DMS79 treated with DMSO at 0.1 percent for 48 hours (cell line): Measurements from ENCODE around the gene DEFB113.
A peak's percentile ranks its signal among the peaks of the same experiment; 100 is the strongest.
"Not testable (repeated sequence)": the region's sequence is repeated elsewhere in the genome, so short reads cannot be mapped to it uniquely, and the experiment has no call there.

Experiments
- DNase-seq: peaks from one replicate; lab custom pipeline; 2025; lab: John Stamatoyannopoulos, UW

DEFB113 gene, protein sequence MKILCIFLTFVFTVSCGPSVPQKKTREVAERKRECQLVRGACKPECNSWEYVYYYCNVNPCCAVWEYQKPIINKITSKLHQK

DNA sequence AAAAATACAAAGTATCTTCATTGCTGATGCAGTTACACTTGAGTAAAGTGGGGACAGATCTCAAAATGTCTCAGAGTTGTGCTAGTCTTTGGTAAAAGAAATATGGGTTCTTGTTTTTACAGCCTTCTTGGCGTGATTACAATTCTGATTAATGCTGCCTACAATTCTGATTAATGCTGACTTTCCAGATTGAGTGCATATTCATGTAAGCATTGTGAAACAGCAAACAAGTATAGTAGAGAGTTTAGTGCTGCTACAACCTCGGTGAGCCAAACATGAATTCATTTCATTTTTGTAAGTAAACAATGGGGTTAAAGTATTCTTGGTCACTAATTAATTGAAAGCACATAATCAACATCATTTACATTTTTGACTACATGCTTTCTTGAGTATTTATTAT lies at the start of gene DEFB113:
TSS of gene DEFB113 (minus strand) at position 21 of the 400 bp plus-strand sequence. CDS start at position 21, 0 bp downstream.
- DNase-seq, result no peak

DNA sequence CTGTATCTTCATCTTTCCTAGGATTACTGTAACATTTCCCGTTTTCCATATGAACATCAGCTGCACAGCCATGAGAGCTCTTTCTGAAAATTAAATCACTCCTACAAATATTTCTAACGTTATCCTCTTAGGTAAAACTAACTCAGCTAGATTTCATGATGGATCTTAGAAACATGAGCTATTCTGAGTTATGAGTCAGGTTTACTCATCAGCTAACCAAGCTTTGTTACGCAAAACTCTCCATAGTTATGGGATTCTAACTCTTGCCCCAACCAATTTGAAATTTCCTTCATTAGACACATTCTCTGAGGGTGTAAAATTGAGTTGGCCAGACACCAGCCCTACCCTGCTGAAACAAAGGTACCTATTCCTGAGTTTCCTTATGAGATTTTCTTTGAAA lies 38.4 kb upstream of the DEFB113 start:
- DNase-seq, result no peak

DNA sequence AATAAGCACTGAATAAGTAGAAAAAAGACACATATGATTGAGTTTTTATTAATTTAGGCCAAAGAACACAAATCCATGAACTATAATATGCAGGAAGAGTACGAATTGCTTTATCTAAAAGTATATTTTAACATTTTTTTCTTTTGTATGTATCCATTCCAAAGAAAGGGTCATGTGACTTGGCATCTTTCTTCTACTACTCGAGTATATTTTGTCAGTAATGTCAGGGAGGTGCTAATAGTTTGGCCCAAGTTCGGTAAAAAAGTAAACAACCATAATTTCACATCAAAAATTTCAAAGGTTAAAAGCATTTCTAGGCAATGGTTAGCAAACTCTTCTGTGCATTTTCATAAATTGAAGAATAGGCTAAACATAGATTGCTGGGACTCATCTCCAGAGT lies 33.7 kb upstream of the DEFB113 start:
- DNase-seq, result no peak

DNA sequence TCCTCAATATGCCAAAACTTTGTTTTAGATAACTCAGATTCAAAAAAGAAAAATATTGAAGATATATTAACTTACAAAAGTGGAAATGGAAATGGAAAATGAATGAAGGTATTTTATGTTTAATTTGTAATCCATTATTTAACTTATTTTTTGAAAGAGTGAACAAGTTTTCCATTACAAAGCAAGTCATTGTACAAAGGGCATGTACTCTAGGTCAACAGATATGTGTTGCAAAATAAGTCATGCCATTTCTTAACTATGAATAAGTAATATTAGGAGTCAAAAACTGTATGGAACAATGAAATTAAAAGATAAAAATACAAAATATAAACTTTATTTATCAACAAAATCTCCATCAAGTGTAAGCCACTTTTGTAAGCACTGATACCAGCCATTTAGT lies 25.9 kb upstream of the DEFB113 start:
- no peak for DNase-seq

DNA sequence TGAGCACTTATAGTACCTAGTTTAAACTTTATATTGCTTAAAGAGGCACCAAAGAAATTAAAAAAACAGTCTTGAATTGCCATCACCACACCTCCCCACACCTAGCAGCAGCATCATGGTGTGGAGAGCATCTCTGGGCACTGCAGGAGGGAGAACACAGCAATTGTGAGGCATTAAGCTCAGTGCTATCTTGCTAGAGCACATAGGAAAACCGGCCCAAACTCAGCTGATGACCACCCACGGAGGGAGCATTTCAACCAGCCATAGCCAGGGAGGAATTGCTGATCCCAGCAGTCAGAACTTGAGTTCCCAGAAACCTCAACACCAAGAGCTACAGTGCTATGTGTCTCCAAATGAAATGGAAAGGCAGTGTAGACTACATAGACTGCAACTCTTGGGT lies 19.5 kb upstream of the DEFB113 start:
- no peak for DNase-seq

DNA sequence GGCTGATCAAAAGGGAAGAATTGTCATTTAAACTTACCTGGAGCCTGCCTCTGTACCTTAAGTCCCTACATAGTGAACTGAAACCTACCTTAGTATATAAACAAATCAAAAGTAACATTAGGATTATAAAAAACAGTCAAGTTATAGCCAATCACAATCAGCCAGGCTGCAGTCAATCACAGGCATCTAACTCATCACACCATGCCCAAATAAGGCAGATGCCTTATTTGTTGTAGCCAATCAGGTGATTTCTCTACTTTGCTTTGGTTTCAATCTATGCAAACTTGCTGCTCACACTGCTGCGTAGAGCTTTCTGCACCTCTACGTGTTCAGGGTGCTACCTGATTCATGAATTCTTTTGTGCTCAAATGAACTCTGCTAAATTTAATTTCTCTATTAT lies 18.3 kb upstream of the DEFB113 start:
- DNase-seq, result no peak

DNA sequence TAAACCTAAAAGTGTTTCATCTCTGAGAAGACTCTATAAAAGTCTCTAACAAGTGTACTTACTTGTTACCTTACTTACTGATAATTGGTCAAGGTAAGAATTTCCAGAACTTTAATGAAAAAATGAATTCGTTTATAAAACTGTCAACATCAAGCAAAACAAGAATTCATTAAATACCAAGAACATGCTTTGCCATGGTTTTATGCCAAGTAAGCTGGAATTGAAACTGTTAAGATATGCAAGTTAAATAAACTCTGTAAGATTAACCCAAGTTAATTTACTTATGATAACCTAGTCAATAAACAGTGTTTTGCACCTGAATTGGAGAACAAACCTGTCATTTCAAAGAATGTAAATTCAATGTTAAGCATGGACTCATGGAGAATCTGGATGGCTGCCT lies 17.1 kb upstream of the DEFB113 start:
- DNase-seq, result no peak

DNA sequence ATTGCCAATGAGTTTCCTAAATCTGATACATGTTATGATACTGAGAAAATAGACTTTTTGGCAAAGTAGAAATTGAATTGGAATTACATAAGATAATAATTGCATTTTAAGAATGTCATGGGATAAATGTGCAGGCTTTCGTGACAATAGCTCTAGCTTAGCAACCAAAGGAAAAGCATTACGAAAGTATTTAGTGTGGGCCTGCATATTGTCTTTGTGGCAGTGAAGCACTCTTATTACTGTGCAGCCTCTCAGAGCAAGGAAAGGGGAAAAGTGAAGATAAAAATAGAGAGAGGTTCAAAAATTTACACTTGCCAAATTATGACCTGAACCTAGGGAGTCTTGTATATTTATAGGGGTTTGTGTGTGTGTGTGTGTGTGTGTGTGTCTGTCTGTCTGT lies 12.6 kb upstream of the DEFB113 start:
- DNase-seq, result no peak

DNA sequence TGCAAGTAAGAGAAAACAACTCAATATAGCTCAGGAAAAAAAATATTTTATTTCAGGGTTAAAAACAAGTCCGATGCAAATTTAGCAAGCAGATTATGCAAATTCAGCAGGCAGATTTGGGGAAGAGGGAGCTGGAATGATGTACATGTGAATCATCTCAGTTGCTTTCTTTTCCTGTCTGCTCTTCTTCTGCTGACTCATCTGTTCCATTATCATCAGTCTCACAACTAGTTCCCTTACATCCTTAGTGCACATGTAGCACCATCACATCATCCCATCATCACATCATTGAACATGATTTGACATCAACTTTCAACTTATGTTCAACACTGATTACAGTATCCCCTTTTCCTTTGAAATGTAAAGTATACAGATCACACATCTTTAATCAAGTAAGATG lies 11.5 kb upstream of the DEFB113 start:
- no peak for DNase-seq

DNA sequence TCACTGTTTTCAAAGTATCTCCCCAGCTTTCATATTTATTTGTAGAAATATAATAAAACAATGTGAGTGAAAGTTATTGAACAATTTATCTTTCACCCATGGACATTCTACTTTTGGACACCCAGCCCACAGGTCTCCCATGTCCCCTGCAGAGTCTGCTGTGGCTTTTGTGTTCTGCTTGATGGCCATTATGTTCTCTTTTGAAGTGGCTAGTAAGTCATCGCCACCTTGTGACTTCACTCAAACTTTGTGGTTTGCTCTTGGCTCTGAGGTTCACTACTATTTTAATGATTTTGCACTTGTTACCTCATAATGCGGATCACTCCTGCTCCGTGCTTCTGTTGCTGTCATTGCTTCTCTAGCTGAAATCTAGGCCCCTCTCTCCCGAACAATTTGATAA lies 10.2 kb upstream of the DEFB113 start:
- no peak for DNase-seq

DNA sequence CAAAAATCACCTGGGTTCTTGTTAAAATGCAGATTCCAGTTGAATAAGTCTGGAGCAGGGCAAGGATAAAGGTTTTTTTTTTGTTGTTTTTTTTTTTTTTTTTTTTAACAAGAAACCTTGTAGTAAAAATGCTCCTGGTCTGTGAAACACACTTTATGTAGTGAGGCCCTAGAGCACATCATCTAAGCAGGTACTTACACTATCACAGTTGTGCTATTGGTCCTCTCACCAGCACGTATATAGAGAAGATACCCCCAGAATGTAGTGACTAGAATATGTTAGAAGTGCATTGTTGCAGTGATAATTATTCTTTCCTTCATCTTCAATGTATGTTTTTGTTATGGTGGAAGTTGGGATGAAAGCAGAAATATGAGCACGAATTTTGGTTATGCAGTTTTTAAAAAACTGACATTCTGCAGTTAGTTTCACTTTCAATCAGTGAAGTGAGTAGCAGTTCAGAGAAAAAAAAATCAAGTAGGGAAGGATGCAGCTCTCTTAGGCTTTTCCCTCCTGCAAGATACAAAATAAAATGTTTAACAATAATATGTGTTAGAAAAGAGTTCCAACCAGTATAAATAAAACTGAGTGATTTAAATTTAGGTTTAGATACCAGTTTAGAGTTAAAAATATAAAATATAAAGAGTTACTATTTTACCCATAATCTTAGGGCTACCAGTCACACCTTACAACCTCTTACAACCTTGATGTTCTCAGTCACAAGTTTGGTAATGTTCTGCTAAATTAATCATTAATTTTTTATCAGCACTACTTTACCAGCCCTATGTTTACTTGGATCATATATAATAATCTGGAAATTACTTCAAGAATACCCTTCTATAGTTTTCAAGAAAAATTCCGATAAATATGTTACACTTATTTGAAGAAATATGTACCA lies 9.2 kb upstream of the DEFB113 start:
- peak; percentile 6 for DNase-seq

DNA sequence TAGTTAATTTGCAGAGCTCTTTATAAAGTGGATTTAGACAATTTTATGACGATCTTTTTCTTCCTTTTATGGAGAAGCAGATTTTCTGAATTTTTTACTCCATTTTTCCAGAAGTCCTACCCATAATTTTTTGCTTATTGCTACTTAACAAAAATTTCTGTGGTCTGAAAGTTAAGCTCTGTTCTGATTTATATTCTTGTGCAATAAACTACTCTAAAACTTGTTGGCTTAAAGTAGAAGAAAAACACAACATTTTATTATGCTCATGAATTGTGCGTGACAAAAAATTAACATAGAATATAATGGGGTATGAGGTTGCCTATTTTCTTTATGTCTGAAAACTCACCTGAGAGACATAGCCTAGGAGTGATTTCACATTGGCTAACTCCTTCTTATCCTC lies 2.6 kb downstream of the DEFB113 start:
- no peak for DNase-seq

DNA sequence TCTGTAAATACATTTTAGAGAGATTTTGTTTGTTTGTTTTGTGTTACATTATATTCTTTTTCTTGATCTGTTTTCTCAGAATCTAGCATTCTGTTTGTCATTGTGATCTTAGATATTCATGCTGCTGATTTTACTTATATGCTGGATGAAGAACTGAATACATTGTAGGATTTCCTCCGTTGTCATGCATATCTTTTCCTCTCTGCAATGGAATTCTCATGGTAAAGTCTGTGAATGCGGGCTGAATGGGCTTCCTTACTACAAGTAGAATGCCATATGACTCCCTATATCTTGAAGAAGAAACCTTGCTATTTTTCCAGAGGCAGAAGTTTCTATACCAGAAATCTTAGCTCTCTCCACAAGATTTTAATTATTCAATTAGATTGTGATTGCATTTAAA lies 3.1 kb downstream of the DEFB113 start:
- DNase-seq, result no peak

DNA sequence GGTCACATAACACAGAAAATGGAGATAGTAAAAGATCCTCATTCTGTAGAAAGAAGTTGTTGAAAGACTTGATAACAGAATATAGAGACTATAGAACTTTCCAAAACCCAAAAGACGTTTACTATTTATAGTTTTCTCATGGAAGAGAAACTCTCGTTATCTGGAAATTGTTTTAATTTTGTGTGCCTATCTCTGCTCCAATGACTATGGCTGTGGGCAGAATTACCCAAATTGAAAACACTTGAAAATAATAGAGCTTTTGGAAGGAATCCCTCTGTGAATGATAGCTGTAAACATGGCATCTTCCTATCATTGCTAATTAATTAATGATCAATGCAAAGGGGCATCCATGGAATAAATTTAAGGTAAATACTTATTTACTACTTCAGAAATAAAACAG lies 5.4 kb downstream of the DEFB113 start, which contains the start of gene DEFB114:
TSS of gene DEFB114 (minus strand) at position 101 of the 400 bp plus-strand sequence. CDS start at position 42, 59 bp downstream.
- no peak for DNase-seq

DNA sequence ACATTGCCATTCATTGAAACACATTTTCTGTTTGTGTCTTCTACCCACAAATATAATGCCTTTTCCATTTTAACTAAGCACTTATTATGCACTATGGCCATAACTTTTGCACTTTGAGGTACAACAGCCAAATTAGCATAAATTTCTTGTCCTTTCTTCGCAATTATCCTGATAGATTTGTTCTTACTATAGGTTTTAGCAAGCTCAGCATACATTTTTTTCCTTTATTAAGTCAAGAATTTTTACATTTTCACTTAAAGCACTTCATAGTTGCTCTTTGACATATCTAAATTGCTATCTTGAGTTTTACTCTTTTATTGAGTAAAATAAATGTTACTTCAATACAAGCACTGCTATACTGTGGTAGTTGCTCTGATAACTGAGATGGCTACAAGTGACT lies 11.2 kb downstream of the DEFB113 start:
- no peak for DNase-seq

DNA sequence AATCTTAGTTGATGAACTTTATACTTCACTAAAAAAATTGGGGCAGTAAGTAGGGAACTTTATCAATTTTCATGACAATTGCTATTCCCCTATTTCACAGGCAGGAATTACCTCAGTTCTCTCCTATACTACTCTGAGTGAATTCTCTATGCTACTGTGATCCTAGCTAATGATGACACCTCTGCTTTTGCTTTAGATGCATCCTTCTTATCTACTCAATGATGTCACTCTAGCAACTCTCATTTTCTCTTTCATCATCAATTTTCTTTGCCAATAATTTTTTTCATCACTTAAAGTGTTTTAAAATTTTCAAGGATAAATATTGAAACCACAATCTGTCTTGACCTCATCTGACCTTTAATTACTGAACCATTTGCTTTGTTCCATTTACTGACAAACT lies 13.6 kb downstream of the DEFB113 start:
- DNase-seq, result no peak

DNA sequence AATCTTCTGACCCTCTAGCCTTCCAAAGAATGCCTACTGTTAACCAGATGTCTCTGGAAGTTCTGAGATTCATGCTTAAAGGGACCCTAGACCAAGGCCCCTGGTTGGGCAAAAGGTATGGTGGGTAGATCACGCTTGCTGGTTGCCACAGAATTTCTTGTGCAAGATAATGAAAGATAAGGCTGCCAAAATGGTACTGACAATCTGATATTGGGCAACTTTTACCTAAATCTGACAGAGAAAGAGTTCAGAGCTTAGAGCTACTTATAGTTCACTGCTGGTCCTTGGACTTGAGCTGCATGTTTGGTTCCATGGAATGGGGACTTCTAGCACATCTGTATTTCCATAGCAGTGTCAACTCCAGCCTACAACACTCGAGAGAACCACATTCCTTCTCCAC lies 17.5 kb downstream of the DEFB113 start:
- DNase-seq, result no peak

DNA sequence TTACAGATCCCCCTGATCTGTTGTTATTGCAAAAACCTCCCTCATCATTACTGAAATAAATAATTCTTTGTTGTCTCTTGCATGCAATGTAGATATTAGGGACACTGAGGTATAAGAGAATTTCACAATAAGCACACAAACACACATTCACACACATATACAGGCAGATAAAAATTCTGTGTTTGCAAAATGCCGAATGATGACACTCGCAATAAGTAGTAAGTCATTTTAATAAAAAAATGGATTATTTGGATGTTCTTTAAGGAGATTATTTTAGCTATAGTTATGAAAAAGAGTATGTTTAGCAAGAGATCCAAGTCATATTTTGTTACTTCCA lies 19.0 kb downstream of the DEFB113 start:
- DNase-seq, result no peak

DNA sequence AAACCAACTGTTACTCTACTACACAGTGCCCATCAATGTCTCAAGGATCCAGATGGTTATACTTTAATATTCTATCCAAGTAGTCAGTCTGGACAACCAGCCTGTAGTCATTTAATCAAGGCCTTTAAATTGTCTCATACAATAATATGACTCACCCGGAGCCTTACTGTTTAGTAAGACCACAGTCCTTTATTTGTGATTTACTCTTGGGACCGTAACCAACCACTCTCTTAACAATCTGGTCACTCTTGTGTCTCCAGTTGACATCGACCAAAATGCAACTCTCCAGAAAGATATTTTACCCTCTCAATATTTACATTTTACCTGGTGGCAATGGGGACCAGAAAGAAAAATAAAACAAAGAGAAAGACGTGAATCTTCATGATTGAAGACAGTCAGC lies 20.4 kb downstream of the DEFB113 start:
- no peak for DNase-seq

DNA sequence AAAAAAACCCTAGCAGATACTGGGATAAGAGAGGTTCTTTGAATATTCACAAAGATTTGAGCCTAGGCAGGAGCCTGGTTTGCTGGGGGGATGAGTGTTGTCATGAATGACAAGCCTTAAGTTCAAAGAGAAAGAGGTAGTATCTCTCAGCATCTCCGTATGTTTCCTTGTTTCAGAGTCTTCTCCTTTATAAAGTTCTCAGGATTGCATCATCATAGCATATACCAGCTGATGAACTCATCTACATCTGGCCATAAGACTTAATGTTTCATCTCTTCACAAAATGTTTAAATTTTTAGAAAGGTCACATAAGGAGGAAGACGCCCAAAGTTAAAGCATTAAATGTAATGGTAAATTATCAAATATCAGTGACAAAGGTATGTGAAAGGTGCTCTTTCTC lies 22.6 kb downstream of the DEFB113 start:
- no peak for DNase-seq

DNA sequence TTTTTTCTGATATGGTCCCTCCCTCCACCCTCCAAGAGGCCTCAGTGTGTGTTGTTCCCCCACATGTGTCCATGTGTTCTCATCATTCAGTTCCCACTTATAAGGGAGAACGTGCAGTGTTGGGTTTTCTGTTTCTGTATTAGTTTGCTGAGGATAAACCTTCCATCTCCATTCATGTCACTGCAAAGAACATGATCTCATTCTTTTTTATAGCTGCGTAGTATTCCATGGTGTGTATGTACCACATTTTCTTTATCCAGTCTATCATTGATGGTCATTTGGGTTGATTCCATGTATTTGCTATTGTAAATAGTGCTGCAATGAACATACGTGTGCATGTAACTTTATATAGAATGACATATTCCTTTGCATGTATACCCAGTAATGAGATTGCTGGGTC lies 25.4 kb downstream of the DEFB113 start:
- DNase-seq, result not testable (repeated sequence)

DNA sequence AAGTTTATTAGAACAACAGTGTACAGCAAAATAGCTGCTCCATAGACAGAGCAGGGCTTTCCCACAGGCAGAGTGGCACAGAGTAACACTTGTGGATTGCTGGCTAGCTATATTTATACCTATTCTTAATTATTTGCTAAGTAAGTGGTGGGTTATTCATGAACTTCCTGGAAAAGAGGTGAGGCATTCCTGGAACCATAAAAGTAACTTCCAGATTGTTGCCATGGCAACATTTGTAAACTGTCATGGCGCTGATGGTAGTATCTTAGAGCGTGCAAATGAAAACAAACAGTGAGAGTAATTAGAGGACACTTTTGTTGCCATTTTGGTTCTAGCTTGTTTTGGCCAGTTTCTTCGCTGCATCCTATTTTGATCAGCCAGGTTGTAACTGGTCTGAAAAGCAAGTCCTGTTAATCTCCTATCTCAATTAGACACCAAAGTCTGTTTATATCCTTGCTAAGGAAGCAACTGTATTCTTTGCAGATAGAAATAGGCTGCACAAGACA lies 29.4 kb downstream of the DEFB113 start:
- DNase-seq, result no peak

DNA sequence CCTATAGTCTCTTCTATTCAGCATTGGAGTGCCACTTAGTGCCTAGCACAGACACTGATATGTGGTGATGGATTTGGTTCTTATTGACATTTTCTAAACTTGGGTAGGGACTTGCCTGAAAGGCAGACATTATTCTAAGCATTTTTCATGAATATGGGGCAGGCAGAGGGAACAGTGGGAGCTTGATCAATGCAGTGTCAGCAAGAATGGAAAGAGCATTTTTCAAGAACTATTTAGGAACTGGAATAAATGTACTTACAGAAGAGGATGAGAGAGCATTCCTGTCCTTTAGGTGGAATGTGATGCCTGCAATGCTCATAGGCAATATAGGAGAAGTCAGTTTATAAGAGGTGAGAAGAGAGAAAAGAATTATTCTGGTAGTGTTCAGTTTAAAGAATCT lies 31.6 kb downstream of the DEFB113 start:
- DNase-seq, result no peak

DNA sequence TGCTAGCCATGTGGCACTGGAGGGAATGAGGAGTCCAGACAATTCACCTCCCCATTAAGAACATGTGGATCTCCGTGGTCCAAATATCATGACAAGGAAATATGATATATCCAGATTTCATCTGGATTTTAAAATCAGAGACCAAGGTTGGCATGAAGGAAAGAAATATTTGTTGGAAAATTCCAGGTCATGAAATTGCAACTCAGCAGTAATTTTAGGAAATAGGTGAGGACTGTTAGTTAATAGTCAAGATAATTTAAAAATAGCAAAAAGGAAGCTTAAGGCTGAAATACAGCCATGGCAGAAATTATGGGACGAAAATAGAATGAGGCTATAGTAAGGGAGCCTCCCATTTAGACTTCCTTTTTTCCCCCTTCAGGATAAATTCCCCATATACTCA lies 32.4 kb downstream of the DEFB113 start:
- no peak for DNase-seq
